Measurements from ENCODE around the gene RNASE9.

DNA sequence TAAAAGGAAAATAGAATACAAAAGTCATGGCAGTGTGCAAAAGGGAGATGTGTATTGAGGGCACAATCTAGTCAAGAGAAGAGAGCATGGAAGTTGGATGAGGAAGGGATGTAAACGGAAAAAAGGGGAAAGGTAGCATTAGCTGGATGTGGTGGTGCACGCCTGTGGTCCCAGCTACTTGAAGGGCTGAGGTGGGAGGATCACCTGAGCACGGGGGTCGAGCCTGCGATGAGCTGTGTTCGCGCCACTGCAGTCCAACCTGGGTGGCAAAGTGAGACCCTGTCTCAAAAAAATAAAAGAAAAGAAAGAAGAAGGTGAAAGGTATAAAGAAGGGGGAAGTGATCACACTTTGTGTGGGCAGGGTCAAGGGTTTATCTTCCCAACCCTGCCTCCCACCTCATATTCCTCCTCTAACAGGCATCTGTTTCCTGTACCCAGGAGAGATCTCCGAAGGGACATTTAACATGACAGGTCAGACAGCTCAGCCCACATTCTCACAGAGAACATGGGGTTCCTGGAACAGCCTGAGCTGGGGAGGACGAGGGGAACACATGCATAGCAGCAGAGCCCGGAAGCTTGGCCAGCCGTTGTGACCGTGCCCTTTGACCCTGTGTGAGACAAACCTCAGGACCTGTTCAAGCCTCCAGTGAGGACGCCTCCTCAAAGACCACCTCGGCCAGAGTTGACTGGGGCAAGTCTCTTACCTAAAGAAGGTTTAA is 18.1 kb upstream of the RNASE9 start:
- TF ChIP-seq, protein P1, sequence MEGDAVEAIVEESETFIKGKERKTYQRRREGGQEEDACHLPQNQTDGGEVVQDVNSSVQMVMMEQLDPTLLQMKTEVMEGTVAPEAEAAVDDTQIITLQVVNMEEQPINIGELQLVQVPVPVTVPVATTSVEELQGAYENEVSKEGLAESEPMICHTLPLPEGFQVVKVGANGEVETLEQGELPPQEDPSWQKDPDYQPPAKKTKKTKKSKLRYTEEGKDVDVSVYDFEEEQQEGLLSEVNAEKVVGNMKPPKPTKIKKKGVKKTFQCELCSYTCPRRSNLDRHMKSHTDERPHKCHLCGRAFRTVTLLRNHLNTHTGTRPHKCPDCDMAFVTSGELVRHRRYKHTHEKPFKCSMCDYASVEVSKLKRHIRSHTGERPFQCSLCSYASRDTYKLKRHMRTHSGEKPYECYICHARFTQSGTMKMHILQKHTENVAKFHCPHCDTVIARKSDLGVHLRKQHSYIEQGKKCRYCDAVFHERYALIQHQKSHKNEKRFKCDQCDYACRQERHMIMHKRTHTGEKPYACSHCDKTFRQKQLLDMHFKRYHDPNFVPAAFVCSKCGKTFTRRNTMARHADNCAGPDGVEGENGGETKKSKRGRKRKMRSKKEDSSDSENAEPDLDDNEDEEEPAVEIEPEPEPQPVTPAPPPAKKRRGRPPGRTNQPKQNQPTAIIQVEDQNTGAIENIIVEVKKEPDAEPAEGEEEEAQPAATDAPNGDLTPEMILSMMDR (IDR thresholded peaks at IDR 0.05): no peak
- no peak for TF ChIP-seq POLR2A (IDR thresholded peaks at IDR 0.05)
